ENCODE measurements around the gene GET3.
"Not testable (repeated sequence)": the region's sequence is repeated elsewhere in the genome, so short reads cannot be mapped to it uniquely, and the experiment has no call there.

The GET3 gene

DNA sequence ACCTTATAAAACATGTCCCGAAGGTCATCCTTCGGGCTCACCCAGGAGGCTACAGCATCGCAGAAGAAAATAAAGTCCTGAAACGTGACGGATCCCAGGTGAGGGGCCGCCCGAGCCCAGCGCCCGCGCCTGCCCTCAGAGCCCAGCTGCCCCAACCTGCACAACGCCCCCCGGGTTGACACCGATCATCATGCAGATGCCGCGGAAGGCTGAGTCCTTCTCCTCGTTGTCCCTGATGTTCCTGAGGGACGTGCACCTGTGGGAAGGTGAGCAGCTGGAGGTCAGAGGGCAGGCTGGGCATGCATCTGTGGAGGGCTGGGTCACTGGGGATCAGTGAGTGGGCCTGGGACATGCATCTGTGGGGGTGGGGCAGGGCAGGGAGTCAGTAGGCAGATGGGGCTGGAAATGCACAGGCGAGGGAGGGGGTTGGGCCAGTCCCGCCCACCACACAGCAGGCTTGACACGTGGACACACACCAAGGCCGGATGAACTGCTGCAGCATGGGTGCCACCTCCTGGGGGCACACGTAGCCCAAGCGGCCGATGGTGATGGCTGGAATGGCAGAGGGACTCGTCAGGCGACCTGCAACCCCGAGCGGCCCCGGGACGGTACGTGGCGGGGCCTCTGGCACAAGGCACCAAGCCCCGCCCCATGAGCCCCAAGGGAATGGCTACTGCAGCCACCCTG is 35.6 kb upstream of the GET3 start:
- FAIRE-seq (no peak), DNase-seq (ENCODE audit: insufficient read length) (no peak)
- TF ChIP-seq POLR2A (IDR thresholded peaks at IDR 0.05; ENCODE audit: low read depth, low read length) (no peak), TAF1 (IDR thresholded peaks at IDR 0.05; ENCODE audit: borderline replicate concordance, low read depth, low read length) (no peak), POLR2AphosphoS5 (IDR thresholded peaks at IDR 0.05; ENCODE audit: low read depth, low read length) (no peak)

DNA sequence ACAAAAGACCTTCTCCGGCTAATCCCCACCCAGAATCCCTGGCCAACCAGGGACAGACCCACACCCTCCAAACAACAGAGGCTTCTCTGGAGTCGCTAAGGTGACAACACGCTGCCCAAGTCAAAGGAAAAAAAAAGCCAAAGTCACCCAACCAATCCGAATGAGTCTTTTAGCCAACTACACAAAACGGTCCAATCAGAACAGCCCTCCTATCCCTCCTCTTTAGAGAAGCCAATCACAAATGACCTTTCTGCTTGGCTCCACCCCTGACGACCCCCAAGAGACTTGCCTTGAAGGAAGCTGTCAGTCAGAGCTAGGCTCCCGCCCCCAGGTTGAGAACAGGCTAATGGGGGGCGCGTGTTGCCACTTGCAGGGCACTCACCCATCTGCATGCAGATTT is 34.3 kb upstream of the GET3 start:
- TF ChIP-seq POLR2AphosphoS5 (IDR thresholded peaks at IDR 0.05; ENCODE audit: low read depth, low read length): no peak
- no peak for FAIRE-seq
- no peak for DNase-seq (ENCODE audit: insufficient read length)

GRCh38 chr19:12705169-12705568 is 32.1 kb upstream of the GET3 start:
- DNase-seq (ENCODE audit: insufficient read length) (no peak), FAIRE-seq (no peak)
- TF ChIP-seq TAF1 (IDR thresholded peaks at IDR 0.05; ENCODE audit: borderline replicate concordance, low read depth, low read length): no peak
- no peak for TF ChIP-seq POLR2AphosphoS5 (IDR thresholded peaks at IDR 0.05; ENCODE audit: low read depth, low read length)
- TF ChIP-seq POLR2A (IDR thresholded peaks at IDR 0.05; ENCODE audit: low read depth, low read length): no peak

DNA sequence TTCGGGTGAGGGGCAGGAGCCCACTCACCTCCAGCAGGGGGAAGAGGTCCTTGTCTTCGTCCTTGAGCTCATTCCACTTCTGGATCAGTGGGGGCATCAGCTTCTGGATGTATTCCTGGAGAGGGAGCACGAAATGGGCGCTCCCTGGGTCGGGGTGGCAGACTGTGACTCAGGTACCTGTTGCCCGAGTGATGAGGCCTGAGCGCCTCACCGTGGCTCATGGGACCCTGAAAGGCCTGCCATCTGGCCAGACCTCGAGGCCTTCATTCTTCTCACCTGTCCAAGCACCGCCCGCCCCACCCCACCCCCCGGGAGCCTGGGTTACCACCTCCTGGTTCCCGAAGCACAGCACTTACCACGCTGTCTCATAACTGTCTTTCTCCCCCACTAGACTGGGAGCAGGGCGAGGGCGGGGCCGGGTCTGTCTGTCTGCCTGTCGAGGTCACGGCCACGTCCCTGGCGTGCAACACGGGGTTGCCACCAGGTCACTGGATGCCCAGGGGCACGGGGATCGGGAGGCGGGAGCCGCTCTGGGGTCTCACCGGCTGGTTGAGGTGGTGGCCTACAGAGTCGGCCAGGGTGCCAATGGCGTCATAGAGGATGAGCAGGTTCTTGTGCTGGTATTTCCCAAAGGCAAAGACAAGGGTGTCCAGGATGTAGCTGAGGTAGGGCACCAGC is 31.5 kb upstream of the GET3 start:
- no peak for FAIRE-seq

DNA sequence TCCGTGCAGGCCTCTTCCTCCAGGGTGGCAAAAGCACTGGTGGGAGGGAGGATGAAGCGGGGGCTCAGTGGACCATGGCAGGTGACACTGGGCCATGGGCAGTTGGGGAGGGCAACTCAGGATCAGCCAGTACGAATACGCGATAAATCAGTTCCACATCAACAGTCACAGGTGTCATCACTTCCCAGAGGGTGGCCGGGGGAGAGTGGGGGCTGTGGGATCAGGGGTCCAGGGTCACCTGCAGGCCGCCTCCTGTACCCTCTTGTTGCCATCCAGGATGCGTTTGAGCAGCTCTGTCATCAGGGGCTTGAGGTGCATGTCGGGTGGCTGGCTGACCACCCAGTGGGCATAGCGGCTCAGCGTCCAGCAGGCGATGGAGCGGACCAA is 31.0 kb upstream of the GET3 start:
- DNase-seq (ENCODE audit: insufficient read length) (no peak), FAIRE-seq (no peak)
- TF ChIP-seq TAF1 (IDR thresholded peaks at IDR 0.05; ENCODE audit: borderline replicate concordance, low read depth, low read length): no peak
- no peak for TF ChIP-seq POLR2A (IDR thresholded peaks at IDR 0.05; ENCODE audit: low read depth, low read length)
- no peak for TF ChIP-seq POLR2AphosphoS5 (IDR thresholded peaks at IDR 0.05; ENCODE audit: low read depth, low read length)

More for the DNA sequence above, 31.5 kb upstream of the GET3 start:
- no peak for TF ChIP-seq POLR2AphosphoS5 (IDR thresholded peaks at IDR 0.05; ENCODE audit: low read depth, low read length)
- TF ChIP-seq POLR2A (IDR thresholded peaks at IDR 0.05; ENCODE audit: low read depth, low read length): no peak
- TF ChIP-seq TAF1 (IDR thresholded peaks at IDR 0.05; ENCODE audit: borderline replicate concordance, low read depth, low read length): no peak
- DNase-seq (ENCODE audit: insufficient read length): no peak

DNA sequence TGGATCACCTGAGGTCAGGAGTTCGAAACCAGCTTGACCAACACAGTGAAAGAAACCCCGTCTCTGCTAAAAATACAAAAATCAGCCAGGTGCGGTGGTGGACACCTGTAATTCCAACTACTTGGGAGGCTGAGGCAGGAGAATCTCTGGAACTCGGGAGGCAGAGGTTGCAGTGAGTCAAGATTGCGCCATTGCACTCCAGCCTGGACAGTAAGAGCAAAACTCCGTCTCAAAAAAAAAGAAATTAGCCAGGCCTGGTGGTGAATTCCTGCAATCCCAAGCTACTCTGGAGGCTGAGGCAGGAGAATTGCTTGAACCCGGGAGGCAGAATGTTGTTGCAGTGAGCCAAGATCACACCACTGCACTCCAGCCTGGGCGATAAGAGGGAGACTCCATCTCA is 28.7 kb upstream of the GET3 start:
- DNase-seq (ENCODE audit: insufficient read length): no peak
- TF ChIP-seq POLR2AphosphoS5 (IDR thresholded peaks at IDR 0.05; ENCODE audit: low read depth, low read length): no peak
- no peak for TF ChIP-seq POLR2A (IDR thresholded peaks at IDR 0.05; ENCODE audit: low read depth, low read length)
- TF ChIP-seq TAF1 (IDR thresholded peaks at IDR 0.05; ENCODE audit: borderline replicate concordance, low read depth, low read length): no peak
- no peak for FAIRE-seq

GRCh38 chr19:12711187-12711586 is 26.1 kb upstream of the GET3 start:
- no peak for DNase-seq (ENCODE audit: insufficient read length)
- no peak for FAIRE-seq
- TF ChIP-seq TAF1 (IDR thresholded peaks at IDR 0.05; ENCODE audit: borderline replicate concordance, low read depth, low read length) (no peak), POLR2AphosphoS5 (IDR thresholded peaks at IDR 0.05; ENCODE audit: low read depth, low read length) (no peak), POLR2A (IDR thresholded peaks at IDR 0.05; ENCODE audit: low read depth, low read length) (no peak)

GRCh38 chr19:12712077-12712476 is 25.2 kb upstream of the GET3 start:
- DNase-seq (ENCODE audit: insufficient read length); FAIRE-seq: not testable (repeated sequence)

DNA sequence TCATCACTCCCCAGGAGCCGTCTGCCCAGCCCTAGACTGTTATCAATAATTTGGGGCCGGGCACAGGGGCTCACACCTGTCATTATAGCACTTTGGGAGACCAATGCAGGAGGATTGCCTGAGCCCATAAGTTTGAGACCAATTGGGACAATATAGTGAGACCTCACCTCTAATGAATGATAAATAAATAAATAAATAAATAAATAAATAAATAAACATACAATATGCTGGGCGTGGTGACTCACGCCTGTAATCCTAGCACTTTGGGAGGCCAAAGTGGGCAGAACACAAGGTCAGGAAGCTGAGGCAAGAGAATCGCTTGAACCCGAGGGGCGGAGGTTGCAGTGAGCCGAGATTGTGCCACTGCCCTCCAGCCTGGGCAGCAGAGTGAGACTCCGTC is 24.0 kb upstream of the GET3 start:
- not testable (repeated sequence) for FAIRE-seq; DNase-seq (ENCODE audit: insufficient read length)

DNA sequence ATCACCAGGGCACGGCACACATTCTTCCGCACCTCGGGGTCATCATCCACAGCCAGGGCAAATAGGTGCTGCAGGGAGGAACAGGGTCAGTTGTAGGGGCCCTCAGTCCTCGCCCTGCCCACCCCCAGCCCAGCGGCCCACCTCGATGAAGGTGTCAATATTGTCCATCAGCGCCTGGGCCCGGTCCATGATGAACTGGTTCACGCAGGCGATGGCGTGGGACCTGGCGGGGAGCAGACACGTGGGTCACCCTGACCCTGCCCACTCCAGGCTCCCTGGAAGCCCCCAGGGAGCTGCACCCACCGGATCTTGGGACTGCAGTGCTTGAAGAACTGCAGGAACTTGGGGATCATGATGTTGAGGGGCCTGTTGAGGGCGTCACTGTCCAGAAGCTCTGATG is 22.2 kb upstream of the GET3 start:
- TF ChIP-seq POLR2AphosphoS5 (IDR thresholded peaks at IDR 0.05; ENCODE audit: low read depth, low read length) (no peak), POLR2A (IDR thresholded peaks at IDR 0.05; ENCODE audit: low read depth, low read length) (no peak), TAF1 (IDR thresholded peaks at IDR 0.05; ENCODE audit: borderline replicate concordance, low read depth, low read length) (no peak)
- FAIRE-seq: no peak

DNA sequence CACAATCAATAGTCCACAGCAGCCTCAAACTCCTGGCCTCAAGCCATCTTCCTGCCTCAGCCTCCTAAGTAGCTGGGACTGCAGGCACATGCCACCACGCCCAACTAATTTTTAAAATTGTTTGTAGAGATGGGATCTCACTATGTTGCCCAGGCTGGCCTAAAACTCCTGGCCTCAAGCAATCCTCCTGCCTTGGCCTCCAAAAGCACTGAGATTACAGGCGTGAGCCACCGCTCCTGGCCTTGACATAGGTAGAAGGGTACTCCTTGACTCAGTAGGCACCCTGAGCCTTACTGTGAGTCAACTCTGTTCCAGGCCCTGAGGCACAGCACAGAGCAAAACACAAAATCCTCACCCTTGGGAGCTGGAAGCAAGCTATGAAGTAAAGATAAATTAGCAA is 21.4 kb upstream of the GET3 start:
- TF ChIP-seq POLR2A (IDR thresholded peaks at IDR 0.05; ENCODE audit: low read depth, low read length): no peak
- TF ChIP-seq POLR2AphosphoS5 (IDR thresholded peaks at IDR 0.05; ENCODE audit: low read depth, low read length): no peak
- TF ChIP-seq TAF1 (IDR thresholded peaks at IDR 0.05; ENCODE audit: borderline replicate concordance, low read depth, low read length): no peak
- no peak for FAIRE-seq
- DNase-seq (ENCODE audit: insufficient read length): no peak

More for the DNA sequence above, 22.2 kb upstream of the GET3 start:
- no peak for DNase-seq (ENCODE audit: insufficient read length)

DNA sequence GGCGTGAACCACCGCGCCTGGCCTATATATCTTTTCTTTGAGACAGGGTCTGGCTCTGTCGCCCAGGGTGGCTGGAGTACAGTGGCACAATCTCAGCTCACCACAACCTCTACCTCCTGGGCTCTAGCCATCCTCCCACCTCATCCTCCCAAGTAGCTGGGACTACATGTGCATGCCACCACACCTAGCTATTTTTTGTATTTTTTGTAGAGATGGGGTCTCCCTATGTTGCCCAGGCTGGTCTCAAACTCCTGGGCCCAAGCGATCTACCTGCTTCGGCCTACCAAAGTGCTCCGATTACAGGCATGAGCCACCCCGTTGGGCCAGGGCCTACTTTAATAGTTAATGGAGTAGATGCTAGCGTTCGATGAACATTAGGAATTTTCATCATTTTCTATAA is 17.0 kb upstream of the GET3 start:
- TF ChIP-seq POLR2AphosphoS5 (IDR thresholded peaks at IDR 0.05; ENCODE audit: low read depth, low read length) (no peak), POLR2A (IDR thresholded peaks at IDR 0.05; ENCODE audit: low read depth, low read length) (no peak), TAF1 (IDR thresholded peaks at IDR 0.05; ENCODE audit: borderline replicate concordance, low read depth, low read length) (no peak)
- FAIRE-seq (no peak), DNase-seq (ENCODE audit: insufficient read length) (no peak)

All from GM12892 (cell line).